GM10266 (cell line): ENCODE measurements around the gene ADIG.

Experiments used
- DNase-seq: peaks from one replicate; pipeline ENCODE4 v3.0.0; 2012; ENCODE audit errors: extremely low spot score
- CTCF ChIP-seq: IDR thresholded peaks from 2 replicates; pipeline ENCODE4 v1.5.1; 2012; ENCODE audit warnings: mild to moderate bottlenecking, low read depth; ENCODE audit not compliant: control insufficient read depth, insufficient read depth; ENCODE audit errors: missing control alignments

Gene ADIG

GRCh38 chr20:38547288-38548085 lies 33.5 kb upstream of the ADIG start:
- DNase-seq, result no peak
- no peak for TF ChIP-seq CTCF

DNA sequence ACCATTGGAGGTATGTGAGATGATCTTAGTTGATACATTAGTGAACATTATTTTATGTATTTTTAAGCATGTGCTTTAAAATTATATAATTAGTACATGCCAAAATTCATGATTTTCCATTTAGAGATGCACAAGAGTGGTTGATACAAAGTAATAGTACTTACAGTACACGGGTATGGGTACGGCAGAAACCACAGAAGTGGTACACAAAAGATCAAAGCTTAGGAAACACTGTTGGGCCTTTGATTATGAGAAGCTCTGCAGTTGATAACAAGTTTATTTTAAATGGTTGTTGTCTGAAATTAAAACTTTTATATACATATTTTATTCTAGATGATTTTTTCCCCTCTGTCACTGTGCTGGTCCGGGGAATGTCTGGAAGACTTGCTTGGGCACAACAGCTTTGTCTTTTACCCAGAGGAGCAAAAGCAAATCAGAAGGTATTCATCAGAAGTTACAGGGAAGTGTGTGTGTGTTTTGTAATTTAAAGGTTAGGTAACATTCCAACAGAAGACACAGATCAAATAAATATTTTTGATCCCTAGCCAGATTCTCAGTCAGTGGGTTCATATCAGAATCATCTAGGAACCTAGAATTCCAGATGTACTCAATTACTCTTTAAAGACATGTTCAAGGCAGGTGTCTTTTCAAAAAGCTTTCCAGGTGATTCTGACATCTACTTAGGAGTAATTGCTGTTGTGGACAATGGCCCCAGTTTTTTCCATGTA lies 32.5 kb upstream of the ADIG start:
- TF ChIP-seq CTCF, result no peak
- DNase-seq, result no peak

- no peak for DNase-seq
- TF ChIP-seq CTCF, result peak; percentile 4
Measured at GRCh38 chr20:38550274-38550673, 30.7 kb upstream of the ADIG start.

DNA sequence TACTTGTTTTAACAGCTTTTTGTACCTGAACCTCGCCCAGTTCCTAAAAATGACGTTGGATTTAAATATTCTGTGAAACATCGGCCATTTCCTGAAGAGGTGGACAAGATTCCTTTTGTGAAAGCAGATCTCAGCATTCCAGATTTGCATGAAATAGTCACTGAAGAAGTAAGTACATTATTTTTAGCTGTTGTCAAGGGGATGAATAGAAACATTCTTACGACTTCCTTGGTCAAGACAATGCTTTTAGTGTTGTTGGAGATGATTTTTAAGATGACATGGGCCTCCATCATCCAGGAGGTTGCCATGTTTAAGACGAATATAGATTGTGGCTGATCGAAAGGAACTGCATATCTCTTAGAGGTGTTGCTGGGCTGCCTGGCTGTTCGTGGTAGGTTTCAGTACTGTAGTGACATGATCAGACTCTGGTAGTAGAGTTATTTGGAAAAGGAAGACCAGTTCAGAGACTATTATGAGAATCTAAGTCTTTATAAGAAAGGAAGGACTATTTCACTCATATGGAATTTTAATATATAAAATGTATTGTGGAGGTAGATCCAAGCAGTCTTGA lies 29.9 kb upstream of the ADIG start:
- TF ChIP-seq CTCF, result no peak
- no peak for DNase-seq

DNA sequence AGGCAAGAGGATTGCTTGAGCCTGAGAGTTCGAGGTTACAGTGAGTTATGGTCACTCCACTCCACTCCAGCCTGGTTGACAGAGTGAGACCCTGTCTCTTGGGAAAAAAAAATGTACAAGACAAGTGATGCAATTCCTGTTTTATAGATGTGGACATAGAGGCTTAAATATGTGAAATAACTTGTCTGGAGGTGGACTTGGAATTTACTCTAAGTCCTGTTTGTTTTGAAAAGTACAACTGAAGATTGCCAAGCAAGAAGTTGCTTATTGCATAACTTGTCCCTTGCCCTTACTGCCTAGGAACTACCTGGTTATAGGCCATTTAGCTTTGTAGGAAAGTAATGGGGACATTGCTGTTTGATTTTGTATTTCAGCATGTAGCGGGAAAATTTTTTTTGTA lies 26.0 kb upstream of the ADIG start:
- no peak for DNase-seq
- TF ChIP-seq CTCF, result no peak

GRCh38 chr20:38555395-38555794 lies 25.6 kb upstream of the ADIG start:
- no peak for DNase-seq
- no peak for TF ChIP-seq CTCF

DNA sequence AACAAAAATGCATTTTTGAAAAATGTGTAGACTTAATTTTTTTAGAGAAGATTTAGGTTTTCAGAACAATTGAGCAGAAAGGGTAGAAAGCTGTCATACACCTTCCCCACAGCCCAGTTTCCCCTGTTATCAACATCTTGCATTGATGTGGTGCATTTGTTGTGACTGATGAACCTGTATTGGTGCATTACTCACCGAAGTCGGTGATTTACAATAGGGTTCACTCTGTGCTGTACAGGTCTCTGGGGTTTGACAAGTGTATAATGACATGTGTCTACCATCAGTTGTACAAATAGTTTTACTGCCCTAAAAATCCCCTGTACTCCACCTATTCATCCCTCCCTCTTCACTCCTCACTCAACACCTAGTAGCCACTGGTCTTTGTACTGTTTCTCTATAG lies 23.8 kb upstream of the ADIG start:
- no peak for TF ChIP-seq CTCF
- no peak for DNase-seq
